Motor neuron (in vitro differentiated cells): ENCODE measurements around the gene NAT16. TPM values are rescaled to one million over a fixed set of nuclear protein-coding genes. Genes with fewer than 3 reads are reported as not detected.
"Not testable (repeated sequence)": the region's sequence is repeated elsewhere in the genome, so short reads cannot be mapped to it uniquely, and the experiment has no call there.

Source experiments
- ATAC-seq, 8 experiments: fragments of 200-7000 bp; cut with Tn5 transposase; replicated peaks in 6 of 8; 2 replicates each; pipeline ENCODE4 v1.8.0; 2021; ENCODE audit warnings: mild to moderate bottlenecking in 8 of 8, moderate library complexity in 8 of 8
- H3K27ac ChIP-seq, 2 donors: fragments of 250-450 bp; sonication (Bioruptor Pico); 2 replicates each; pipeline ENCODE4 v1.9.0; 2021; ENCODE audit warnings: antibody characterized with exemption in 2 of 2, mild to moderate bottlenecking in 2 of 2, moderate library complexity in 1 of 2
- H3K4me1 ChIP-seq, 2 donors: fragments of 250-450 bp; sonication (Bioruptor Pico); replicated peaks in 1 of 2; 2 replicates each; pipeline ENCODE4 v1.6.1; 2021; ENCODE audit warnings: antibody characterized with exemption in 2 of 2, mild to moderate bottlenecking in 2 of 2, moderate library complexity in 1 of 2
- H3K4me3 ChIP-seq, 5 donors: fragments of 250-450 bp; sonication (Bioruptor Pico); 2 replicates each; pipeline ENCODE4 v1.9.0; 2021; ENCODE audit warnings: antibody characterized with exemption in 5 of 5, mild to moderate bottlenecking in 5 of 5, moderate library complexity in 4 of 5
- WGBS, 10 experiments: fragments of 450-650 bp; shearing (Covaris generic); methylation state at CpG; one replicate each; pipeline ENCODE4 v1.0.0; 2022; 5-methylcytosine and 5-hydroxymethylcytosine counted together
- in situ Hi-C, 9 experiments: fragments of 400-800 bp; cut with MboI; loops; one replicate each; pipeline ENCODE4 v1.15.0; 2021; ENCODE audit warnings: low sequenced_read_pairs in 9 of 9, low pct_unique_long_range_greater_than_20kb in 2 of 9; ENCODE audit not compliant: unreplicated experiment in 9 of 9
- total RNA-seq, 8 experiments: library from RNA; unstranded; fragments of 300-600 nt; gene quantifications; 2 replicates each; pipeline versions ENCODE4 v1.2.3 to v1.2.4, GENCODE V29; 2022

Gene NAT16
- total RNA-seq, 8 experiments from 2014 or later = 0.59 to 4.4 (median 1.6) TPM; not detected in 1

DNA sequence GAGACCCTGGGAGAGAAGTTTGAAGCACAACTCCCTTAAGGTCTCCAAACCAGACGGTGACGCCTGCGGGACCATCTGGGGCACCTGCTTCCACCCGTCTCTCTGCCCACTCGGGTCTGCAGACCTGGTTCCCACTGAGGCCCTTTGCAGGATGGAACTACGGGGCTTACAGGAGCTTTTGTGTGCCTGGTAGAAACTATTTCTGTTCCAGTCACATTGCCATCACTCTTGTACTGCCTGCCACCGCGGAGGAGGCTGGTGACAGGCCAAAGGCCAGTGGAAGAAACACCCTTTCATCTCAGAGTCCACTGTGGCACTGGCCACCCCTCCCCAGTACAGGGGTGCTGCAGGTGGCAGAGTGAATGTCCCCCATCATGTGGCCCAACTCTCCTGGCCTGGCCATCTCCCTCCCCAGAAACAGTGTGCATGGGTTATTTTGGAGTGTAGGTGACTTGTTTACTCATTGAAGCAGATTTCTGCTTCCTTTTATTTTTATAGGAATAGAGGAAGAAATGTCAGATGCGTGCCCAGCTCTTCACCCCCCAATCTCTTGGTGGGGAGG, 42.4 kb downstream of the NAT16 start:
- ATAC-seq = no peak
- in situ Hi-C loops = loop anchor here in 2 of 9 experiments (25.0 kb wide), 1 partner anchor 150 kb away; no protein-coding TSS in a partner anchor

DNA sequence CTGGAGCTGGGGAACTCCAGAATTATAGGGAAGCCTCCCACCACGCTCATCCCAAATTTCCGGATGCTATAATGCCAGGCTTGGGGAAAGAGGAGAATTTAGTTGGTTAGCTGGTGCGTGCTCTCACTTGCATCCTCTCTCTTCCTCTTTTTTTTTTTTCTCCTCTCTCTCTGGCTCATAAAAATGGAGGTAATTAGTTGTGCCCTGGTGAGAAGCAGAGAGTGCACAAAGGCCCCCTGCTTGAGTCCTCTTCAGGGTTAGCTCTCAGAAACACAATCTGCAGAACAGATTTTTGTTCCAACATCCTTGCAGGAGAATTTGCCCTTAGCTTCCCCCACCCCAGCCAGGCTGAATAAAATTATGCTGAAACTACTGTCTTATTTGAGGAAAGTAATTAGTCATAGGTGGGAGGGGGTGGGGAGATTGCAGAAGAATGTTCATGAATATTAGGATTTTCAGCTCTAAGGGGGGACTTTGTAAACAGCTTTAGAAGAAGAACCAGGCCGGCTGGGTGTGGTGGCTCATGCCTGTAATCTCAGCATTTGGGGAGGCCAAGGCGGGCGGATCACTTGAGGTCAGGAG, 45.6 kb downstream of the NAT16 start:
- WGBS, 10 experiments = 20 to 82% (median 48%) methylated on average over 1 to 5 of the region's 6 CpGs; no CpG with 5 or more reads in 2 of the 10 experiments
- no peak overlapping the region for H3K27ac ChIP-seq
- peaks cover 16 to 18% of the 10 kb centered on the region in 2 donors for H3K4me1 ChIP-seq
- in situ Hi-C loops = loop anchor here in 2 of 9 experiments (25.0 kb wide), 1 partner anchor 153 kb away; no protein-coding TSS in a partner anchor
- ATAC-seq = peak in 3 of 8 experiments; percentile 20 to 45 (median 40)
- no peak overlapping the region for H3K4me3 ChIP-seq

More for the DNA sequence above, 42.4 kb downstream of the NAT16 start:
- WGBS, 10 experiments = 65 to 100% (median 88%) methylated on average over 1 to 4 of the region's 9 CpGs; no CpG with 5 or more reads in 5 of the 10 experiments
- Histone ChIP-seq H3K4me3 (peak overlapping the region in 2 of 5 donors; percentile 26 to 29), H3K4me1 (peaks cover 16 to 18% of the 10 kb centered on the region in 2 donors), H3K27ac (peak overlapping the region; percentile 70 to 80)

DNA sequence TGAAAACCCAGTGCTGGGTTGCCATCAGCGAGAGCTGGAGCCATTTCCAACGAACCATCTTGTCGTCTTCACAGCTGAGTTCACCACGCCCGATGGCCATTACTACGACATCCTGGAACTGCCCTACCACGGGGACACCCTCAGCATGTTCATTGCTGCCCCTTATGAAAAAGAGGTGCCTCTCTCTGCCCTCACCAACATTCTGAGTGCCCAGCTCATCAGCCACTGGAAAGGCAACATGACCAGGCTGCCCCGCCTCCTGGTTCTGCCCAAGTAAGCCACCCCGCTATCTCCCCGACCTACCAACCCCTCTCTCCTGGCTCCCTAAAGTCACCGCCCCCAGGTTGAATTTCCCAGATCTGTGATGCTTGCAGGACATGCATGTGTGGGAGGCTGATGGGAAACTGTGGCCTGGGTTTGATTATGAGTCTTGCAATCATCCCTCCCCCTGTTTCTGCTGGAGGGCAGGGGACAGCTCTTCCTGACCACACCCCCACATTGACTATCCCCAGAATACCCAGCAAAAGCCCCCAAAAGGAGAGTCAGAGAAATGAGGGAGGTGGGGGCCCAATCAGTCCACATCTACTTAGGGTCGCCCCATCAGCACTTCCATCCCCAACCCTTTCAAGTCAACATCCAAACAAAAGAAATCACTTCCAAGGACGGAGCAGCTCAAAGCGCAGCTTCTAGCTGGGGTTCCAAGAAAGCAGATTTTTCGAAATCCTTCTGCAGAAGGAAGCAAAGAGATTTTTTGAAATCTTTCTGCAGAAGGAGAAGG, 46.3 kb downstream of the NAT16 start:
- Histone ChIP-seq H3K4me1 (peaks cover 16% of the 10 kb centered on the region in 2 donors), H3K27ac (no peak overlapping the region), H3K4me3 (no peak overlapping the region)
- peak in 2 of 8 experiments; percentile 1 to 38 for ATAC-seq
- 60 to 82% (median 72%) methylated on average over 1 to 5 of the region's 15 CpGs; no CpG with 5 or more reads in 3 of the 10 experiments for WGBS, 10 experiments
- in situ Hi-C loops = loop anchor here in 2 of 9 experiments (25.0 kb wide), 1 partner anchor 153 kb away; no protein-coding TSS in a partner anchor

DNA sequence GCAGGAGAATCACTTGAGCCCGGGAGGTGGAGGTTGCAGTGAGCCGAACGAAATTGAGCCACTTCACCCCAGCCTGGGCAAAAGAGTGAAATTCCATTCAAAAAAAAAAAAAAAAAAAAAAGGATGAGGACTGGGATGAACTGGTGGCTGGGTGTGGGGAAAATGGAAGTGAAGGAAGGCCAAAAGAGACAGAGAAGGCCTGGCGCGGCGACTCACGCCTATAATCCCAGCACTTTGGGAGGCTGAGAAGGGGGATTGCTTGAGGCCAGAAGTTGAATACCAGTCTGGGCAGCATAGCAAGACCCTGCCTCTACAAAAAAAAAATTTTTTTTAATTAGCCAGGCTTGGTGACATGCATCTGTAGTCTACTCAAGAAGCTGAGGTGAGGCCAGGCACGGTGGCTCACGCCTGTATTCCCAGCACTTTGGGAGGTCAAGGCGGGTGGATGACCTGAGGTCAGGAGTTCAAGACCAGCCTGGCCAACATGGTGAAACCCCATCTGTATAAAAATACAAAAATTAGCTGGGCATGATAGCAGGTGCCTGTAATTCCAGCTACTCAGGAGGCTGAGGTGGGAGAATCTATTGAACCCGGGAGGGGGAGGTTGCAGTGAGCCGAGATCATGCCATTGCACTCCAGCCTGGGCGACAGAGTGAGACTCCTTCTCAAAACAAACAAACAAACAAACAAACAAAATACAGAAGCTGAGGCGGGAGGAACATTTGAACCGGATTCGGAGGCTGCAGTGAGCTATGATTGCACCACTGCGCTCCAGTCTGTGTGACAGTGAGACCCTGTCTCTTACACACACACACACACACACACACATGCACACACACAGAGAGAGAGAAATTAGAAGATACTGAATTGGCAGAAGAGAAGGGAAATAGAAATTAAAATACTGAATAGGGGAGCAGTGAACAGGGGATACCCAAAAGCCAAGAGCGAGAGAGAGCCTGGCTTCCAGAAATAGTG, 47.2 kb downstream of the NAT16 start:
- ATAC-seq, H3K27ac ChIP-seq, H3K4me3 ChIP-seq: not testable (repeated sequence)
- WGBS, 10 experiments = 75 to 100% (median 90%) methylated on average over 1 to 12 of the region's 18 CpGs; no CpG with 5 or more reads in 1 of the 10 experiments
- peaks cover 12 to 14% of the 10 kb centered on the region in 2 donors for H3K4me1 ChIP-seq
- in situ Hi-C loops = loop anchor here in 2 of 9 experiments (25.0 kb wide), 1 partner anchor 154 kb away; no protein-coding TSS in a partner anchor

DNA sequence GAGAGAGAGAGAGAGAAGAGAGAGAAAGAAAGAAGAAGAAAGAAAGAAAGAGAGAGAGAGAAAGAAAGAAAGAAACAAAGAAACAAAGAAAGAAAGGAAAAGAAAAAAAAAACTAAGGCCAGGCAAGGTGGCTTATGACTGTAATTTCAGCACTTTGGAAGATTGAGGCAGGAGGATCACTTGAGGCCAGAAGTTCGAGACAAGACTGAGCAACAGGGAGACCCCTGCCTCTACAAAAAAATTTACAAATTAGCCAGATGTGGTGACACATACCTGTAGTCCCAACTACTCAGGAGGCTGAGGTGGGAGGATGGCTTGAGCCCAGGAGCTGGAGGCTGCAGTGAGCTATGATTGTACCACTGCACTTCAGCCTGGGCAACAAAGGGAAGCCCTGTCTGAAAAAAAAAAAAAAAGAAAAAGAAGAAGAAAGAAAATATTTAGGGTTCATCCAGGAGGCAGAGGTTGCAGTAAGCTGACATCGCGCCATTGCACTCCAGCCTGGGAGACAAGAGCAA, 50.4 kb downstream of the NAT16 start:
- ATAC-seq = no peak
- no peak overlapping the region for H3K4me3 ChIP-seq
- 72 to 100% (median 81%) methylated on average over 2 to 3 of the region's 3 CpGs; no CpG with 5 or more reads in 1 of the 10 experiments for WGBS, 10 experiments
- no peak overlapping the region for H3K27ac ChIP-seq
- H3K4me1 ChIP-seq = peaks cover 12 to 23% of the 10 kb centered on the region in 2 donors
- in situ Hi-C loops = loop anchor here in 2 of 9 experiments (25.0 kb wide), 1 partner anchor 158 kb away; no protein-coding TSS in a partner anchor

DNA sequence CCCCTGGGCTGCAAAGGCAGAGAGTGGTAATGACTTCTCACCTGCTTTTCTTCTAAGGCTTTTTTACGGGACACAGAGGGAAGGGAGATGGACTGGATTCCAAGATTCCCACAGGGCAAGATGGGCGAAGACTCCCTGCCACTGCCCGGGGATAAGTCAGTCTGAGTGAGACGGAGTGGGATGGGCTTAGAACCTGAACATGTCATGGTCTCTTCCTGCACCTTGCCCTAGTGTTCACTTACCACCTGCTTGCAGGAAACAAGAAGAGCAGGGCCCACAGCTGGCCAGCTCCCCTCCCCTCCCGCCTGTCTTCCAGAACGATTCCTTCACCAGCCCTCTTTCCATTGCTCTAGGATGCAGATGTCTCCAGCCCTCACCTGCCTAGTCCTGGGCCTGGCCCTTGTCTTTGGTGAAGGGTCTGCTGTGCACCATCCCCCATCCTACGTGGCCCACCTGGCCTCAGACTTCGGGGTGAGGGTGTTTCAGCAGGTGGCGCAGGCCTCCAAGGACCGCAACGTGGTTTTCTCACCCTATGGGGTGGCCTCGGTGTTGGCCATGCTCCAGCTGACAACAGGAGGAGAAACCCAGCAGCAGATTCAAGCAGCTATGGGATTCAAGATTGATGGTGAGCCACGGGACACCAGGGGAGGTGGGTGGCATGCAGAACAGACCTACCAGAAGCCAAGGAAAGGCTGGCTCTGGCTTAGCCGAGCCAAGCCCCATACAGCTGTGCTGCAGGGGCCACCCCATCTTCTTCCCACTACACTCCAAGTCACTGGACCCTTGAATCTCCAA, 51.9 kb downstream of the NAT16 start:
- in situ Hi-C loops = loop anchor here in 2 of 9 experiments (25.0 kb wide), 1 partner anchor 159 kb away; no protein-coding TSS in a partner anchor
- Histone ChIP-seq H3K27ac (no peak overlapping the region), H3K4me1 (peaks cover 4 to 21% of the 10 kb centered on the region in 2 donors), H3K4me3 (no peak overlapping the region)
- ATAC-seq = no peak
- WGBS, 10 experiments = 24 to 100% (median 80%) methylated on average over 1 to 9 of the region's 14 CpGs

DNA sequence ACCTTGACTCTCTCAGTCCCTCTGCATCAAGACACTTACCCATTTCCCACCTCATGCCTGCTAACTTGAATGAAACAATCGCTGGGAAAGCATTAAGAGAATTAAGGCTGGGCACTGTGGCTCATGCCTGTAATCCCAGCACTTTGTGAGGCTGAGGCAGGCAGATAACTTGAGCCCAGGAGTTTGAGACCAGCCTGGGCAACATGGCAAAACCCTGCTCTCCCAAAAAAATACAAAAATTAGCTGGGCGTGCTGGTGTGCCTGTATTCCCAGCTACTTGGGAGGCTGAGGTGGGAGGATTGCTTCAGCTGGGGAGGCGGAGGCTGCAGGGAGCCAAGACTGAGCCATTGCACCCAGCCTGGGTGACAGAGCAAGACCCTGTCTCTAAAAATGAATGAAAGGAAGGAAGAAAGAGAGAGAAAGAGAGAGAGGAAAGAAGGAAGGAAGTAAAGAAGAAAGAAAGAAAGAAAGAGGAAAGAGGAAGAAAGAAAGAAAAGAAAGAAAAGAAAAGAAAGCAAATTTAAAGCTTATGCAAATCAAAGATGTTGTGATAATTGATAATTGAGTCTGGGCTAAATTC, 52.5 kb downstream of the NAT16 start:
- WGBS, 10 experiments = 17 to 97% (median 72%) methylated on average over 1 to 3 of the region's 3 CpGs; no CpG with 5 or more reads in 1 of the 10 experiments
- H3K27ac ChIP-seq = no peak overlapping the region
- H3K4me1 ChIP-seq = peaks cover 4 to 22% of the 10 kb centered on the region in 2 donors
- H3K4me3 ChIP-seq = peak overlapping the region in 1 of 5 donors; percentile 16
- no peak for ATAC-seq
- in situ Hi-C loops = loop anchor here in 2 of 9 experiments (25.0 kb wide), 1 partner anchor 160 kb away; no protein-coding TSS in a partner anchor

DNA sequence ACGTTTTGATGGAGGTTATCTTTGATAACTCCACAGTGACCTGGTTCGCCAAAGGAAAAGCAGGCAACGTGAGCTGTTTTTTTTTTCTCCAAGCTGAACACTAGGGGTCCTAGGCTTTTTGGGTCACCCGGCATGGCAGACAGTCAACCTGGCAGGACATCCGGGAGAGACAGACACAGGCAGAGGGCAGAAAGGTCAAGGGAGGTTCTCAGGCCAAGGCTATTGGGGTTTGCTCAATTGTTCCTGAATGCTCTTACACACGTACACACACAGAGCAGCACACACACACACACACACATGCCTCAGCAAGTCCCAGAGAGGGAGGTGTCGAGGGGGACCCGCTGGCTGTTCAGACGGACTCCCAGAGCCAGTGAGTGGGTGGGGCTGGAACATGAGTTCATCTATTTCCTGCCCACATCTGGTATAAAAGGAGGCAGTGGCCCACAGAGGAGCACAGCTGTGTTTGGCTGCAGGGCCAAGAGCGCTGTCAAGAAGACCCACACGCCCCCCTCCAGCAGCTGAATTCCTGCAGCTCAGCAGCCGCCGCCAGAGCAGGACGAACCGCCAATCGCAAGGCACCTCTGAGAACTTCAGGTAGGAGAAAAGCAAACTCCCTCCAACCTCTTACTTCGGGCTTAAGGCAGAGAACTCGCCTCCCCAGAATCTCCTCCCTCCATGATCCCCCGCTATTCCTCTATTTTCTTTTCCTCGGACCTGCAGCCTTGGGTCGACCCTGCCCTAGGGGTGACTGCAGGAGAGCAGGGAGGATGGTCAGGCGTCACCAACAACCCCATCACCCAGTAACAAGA, 53.2 kb downstream of the NAT16 start, which contains the start of gene SERPINE1:
TSS of gene SERPINE1 (plus strand) at position 454 of the 809 bp plus-strand sequence. CDS start 1,290 bp downstream, outside the sequence.
- H3K4me1 ChIP-seq = peaks cover 7 to 29% of the 10 kb centered on the region in 2 donors
- peak within 1 kb of the TSS in 2 of 5 donors; percentile 16 for H3K4me3 ChIP-seq
- peak within 1 kb of the TSS in 1 of 2 donors; percentile 2 for H3K27ac ChIP-seq
- in situ Hi-C loops = loop anchor here in 2 of 9 experiments (25.0 kb wide), 1 partner anchor 160 kb away; no protein-coding TSS in a partner anchor
- peak; percentile 75 to 98 (median 94) for ATAC-seq
- 0 to 27% (median 8%) methylated on average over 1 to 10 of the region's 22 CpGs; no CpG with 5 or more reads in 1 of the 10 experiments for WGBS, 10 experiments

DNA sequence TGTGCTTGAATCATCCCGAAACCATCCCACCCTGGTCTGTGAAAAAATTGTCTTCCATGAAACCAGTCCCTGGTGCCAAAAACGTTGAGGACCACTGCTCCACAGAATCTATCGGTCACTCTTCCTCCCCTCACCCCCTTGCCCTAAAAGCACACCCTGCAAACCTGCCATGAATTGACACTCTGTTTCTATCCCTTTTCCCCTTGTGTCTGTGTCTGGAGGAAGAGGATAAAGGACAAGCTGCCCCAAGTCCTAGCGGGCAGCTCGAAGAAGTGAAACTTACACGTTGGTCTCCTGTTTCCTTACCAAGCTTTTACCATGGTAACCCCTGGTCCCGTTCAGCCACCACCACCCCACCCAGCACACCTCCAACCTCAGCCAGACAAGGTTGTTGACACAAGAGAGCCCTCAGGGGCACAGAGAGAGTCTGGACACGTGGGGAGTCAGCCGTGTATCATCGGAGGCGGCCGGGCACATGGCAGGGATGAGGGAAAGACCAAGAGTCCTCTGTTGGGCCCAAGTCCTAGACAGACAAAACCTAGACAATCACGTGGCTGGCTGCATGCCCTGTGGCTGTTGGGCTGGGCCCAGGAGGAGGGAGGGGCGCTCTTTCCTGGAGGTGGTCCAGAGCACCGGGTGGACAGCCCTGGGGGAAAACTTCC, 54.0 kb downstream of the NAT16 start:
- ATAC-seq = peak in 6 of 8 experiments; percentile 5 to 54 (median 28)
- H3K4me1 ChIP-seq = peaks cover 8 to 30% of the 10 kb centered on the region in 2 donors
- WGBS, 10 experiments = 33 to 100% (median 70%) methylated on average over 1 to 10 of the region's 15 CpGs; no CpG with 5 or more reads in 1 of the 10 experiments
- no peak overlapping the region for H3K4me3 ChIP-seq
- in situ Hi-C loops = loop anchor here in 2 of 9 experiments (25.0 kb wide), 1 partner anchor 161 kb away; no protein-coding TSS in a partner anchor
- H3K27ac ChIP-seq = peak overlapping the region in 1 of 2 donors; percentile 2
